NCI-H146 treated with DMSO at 0.1 percent for 48 hours (cell line): Measurements from ENCODE around the gene ZNF358.
"Not testable (repeated sequence)": the region's sequence is repeated elsewhere in the genome, so short reads cannot be mapped to it uniquely, and the experiment has no call there.

Experiments used
- DNase-seq: peaks from one replicate; lab custom pipeline; 2025; ENCODE audit not compliant: unreplicated experiment; lab: John Stamatoyannopoulos, UW

ZNF358 gene

DNA sequence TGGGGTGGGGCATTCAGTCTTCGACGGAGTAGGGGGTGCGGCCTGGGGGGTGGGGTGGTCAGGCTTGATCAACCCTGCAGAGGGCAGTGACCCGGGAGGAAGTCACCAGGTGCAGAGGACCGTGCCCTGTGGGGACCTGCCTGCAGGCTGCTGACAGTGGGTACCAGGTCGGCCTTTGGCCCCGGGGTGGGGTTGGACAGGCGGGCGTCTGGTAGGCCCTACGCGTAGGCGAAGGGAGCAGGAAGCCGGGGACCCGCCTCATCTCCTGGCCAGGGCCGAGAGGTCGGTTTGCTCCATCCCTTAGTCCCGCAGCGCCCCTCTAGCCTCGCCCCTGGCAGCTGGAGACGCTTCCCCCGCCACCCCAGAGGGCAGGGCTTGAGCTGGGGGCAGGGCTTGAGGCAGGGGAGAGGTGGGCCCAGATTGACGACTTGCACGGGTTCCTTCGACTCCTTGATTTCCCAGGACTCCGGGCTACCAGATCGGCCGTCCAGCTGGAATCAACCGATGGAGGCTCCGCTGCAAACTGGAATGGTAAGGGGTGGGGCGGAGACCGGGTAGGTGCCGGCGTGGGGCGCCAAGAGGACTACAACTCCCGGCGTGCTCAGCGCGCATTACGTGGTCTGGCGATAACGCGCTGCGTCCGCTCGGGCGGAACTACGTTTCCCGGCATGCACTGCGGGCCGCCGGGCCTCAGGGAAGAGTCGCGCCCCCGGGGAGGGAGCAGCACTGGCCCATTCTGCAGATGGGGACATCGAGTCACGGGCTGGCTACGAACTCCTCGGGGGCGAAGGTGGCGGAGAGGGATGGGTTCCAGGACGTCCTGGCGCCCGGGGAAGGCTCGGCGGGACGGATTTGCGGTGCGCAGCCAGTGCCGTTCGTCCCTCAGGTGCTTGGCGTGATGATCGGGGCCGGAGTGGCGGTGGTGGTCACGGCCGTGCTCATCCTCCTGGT lies 19.4 kb downstream of the ZNF358 start, which contains the start of gene PNPLA6:
Gene PNPLA6 (plus strand): TSS at position 671 of the 951 bp plus-strand sequence. CDS start 72 bp downstream, at position 743.
- DNase-seq, result peak; percentile 54

DNA sequence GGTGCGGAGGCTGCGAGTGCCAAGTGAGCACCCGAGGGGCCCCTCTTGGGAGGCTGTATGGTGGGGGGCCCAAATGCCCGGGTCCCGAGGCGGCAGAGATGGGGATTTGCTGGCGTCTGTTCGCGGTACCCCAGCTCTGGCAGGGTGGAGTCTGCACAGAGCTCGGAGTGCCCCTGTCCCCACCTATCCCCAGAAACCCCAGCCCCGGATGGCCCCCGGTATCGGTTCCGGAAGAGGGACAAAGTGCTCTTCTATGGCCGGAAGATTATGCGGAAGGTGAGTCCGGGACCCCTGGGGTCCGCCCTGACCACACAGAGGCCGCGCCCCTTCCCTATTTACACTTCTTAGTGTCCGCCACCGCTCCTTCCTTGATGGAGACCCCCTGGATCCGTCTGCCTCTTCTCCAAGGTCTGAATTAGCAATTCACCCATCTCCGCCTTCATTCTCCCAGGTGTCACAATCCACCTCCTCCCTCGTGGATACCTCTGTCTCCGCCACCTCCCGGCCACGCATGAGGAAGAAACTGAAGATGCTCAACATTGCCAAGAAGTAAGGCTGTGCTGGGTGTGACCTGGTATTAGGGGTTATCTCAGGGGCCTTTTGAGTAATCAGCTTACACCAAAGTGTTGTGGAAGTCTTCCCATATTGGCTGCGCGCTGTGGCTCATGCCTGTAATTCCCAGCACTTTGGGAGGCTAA lies 20.2 kb downstream of the ZNF358 start:
- DNase-seq, result no peak

DNA sequence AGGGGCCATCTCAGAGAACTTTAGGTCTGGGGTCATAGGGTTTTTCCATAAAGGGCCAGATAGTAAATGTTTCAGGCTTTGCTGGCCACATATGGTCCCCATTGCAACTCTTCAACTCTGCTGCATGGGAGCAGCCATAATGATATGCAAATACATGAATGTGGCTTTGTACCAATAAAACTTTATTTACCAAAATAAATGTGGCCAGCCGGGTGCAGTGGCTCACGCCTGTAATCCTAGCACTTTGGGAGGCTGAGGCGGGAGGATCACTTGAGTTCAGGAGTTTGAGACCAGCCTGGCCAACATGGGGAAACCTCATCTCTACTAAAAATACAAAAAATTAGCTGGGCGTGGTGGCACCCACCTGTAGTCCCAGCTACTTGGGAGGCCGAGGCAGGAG lies 23.1 kb downstream of the ZNF358 start:
- not testable (repeated sequence) for DNase-seq

DNA sequence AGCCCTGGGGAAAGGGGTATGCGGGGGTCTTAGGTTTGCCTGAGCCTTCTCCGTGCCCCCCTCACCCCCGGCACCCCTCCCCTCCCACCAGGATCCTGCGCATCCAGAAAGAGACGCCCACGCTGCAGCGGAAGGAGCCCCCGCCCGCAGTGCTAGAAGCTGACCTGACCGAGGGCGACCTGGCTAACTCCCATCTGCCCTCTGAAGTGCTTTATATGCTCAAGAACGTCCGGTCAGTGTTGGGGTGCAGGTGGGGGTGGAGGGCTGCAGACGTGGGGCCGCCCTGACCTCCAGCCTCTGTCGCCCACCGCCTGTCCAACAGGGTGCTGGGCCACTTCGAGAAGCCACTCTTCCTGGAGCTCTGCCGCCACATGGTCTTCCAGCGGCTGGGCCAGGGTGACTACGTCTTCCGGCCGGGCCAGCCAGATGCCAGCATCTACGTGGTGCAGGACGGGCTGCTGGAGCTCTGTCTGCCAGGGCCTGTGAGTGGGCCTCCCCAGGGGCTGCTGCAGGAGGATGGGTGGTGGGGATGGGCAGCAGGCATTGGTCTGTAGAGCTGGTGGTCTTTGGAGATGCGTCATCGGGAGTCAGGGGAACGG lies 24.0 kb downstream of the ZNF358 start:
- DNase-seq, result no peak

DNA sequence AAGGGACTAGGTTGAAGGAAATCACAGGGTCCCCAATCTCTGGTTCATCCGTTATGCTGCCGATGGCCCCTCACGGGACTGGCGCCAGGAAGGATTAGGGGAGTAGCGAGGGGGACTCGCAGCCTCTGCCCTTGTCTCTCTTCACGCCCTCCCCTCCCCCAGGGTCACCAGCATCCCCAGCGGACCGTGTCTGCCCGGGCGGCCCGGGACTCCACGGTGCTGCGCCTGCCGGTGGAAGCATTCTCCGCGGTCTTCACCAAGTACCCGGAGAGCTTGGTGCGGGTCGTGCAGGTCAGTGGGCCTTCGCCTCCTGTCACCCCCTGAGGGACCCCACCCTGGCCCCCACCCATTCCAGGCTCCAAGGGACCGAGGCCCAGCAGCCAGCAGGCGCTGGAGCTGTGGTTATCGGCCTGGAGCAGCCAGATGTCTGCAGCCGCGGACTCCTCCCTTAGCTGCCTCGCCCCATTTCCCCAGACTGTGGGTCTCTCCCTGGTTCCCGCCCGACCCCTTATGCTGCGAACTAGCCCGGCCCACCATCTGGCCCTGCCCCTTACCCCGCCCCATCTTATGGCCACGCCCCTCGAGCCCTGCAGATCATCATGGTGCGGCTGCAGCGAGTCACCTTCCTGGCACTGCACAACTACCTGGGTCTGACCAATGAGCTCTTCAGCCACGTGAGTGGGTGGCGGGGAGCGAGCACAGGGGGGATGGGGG lies 25.0 kb downstream of the ZNF358 start:
- no peak for DNase-seq

DNA sequence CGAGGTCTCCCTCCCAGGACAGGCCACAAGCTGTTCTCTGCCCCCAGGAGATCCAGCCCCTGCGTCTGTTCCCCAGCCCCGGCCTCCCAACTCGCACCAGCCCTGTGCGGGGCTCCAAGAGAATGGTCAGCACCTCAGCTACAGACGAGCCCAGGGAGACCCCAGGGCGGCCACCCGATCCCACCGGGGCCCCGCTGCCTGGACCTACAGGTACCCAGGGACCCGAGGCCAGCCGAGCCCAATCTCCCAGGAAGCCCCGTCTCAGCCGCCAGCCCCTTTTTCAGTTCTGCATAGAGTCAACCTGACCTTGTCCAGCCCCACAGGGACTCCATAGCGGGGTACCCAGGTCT lies 25.5 kb downstream of the ZNF358 start:
- DNase-seq, result no peak

DNA sequence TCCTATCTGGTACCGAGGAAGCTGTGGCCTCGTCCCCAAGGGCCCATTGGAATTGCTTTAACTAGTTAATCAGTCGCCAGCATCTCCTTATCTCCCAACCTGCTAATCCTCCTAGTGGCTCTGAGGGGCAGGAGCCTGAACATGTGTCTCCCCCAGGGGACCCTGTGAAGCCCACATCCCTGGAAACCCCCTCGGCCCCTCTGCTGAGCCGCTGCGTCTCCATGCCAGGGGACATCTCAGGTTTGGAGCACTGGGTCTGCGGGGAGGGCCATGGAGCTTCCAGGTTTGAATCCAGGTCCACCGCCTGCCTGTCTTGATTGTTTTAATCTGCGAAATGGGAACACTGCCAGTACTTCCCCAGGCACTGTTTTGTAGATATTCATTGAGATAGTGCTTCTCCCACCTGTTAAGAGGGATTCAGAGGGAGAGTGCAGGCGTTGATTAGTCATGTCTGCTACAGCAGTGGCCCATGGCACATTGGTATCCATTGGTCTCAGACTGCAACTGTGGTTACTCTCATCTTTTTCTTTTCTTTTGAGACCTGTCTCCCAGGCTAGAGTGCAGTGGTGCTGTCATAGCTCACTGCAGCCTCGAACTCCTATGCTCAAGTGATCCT lies 26.0 kb downstream of the ZNF358 start:
- DNase-seq, result no peak

DNA sequence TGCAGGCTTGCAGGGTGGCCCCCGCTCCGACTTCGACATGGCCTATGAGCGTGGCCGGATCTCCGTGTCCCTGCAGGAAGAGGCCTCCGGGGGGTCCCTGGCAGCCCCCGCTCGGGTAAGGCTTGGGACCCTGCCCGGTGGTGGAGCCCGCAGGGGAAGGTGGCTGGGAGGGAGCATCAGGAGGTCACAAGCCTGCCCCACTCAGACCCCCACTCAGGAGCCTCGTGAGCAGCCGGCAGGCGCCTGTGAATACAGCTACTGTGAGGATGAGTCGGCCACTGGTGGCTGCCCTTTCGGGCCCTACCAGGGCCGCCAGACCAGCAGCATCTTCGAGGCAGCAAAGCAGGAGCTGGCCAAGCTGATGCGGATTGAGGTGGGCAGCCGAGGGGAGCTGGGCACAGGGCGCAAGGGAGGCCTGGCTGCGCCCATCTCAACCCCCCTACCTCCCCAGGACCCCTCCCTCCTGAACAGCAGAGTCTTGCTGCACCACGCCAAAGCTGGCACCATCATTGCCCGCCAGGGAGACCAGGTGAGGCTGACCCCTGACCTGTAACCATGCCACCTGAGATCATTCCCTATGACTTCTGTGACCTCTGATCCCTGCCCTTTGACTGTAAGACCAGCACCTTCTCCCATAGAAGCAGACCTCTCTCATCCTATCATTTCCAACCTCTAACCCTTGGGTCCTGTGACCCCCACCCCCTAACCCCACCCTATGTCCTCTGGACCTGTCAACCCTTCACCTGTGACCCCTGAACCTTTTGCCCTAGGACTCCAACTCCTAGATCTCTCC lies 26.8 kb downstream of the ZNF358 start:
- DNase-seq, result no peak

DNA sequence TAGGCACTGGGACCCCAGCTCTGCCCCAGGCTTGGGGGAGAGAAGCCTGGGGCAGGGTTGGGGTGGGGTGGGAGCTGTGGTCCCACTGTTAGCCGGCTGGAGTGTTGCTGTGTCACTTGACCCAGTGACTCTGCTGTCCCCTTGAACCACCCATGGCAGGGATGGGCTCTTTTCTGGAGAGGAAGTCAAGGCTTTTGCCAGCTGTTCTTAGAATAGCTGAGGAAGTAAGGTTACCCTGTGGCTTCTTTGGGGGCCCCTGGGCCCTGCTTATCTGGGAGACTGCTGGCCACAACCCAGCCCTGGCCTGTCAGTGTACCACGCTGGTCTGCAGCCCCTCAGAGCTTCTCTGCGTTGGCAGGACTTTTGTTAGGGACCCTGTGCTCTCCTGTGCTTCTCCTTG lies 28.7 kb downstream of the ZNF358 start:
- no peak for DNase-seq

DNA sequence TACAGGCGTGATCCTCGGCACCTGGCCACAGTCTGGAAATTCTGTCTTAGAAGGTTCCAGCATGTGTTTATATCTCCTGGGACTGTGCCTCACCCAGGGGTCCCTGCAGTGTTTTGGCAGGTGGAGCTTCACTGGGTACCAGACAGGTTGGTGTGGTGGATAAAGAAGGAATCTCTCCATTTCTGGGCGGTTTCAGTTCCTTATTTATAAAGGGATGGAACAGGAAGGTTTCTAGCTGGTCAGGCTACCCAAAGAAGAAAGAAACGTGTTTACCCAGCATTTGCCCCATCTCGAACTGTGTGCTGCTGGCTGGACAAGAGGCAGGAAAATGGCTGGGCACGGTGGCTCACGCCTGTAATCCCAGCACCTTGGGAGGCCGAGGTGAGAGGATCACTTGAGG lies 29.4 kb downstream of the ZNF358 start:
- no peak for DNase-seq

DNA sequence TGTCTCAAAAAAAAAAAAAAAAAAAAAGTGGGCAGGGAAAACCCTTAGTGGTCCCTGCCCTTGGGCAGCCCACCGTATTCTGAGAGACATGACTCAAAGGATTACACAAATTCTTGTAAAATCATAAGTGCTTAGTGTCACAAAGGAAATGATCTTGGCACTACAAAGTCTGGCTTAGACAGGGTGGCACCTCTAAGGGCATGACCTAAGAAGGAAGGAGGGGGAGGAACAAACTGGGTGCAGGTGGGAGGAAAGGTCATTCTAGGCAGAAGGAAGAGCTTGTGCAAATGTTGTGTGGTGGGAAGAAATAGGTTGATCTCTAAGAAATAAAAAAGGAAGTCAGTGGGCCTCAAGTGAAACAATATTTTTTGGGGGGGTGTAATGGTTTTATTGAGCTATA lies 30.0 kb downstream of the ZNF358 start:
- no peak for DNase-seq

DNA sequence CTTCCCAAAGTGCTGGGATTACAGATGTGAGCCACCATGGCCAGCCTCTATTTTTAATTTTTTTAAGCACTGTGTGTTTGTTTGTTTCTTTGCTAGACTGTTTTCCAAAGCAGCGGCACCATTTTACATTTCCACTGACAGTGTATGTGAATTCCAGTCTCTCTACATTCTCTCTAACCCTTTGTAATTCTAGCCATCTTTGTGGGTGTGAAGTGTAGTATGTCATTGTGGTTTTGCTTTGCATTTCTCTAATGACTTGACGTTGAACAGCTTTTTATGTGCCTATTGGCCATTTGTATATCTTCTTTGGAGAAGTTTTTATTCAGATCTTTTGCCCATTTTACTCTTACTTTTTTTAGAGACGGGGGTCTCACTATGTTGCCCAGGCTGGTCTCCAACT lies 31.3 kb downstream of the ZNF358 start:
- DNase-seq, result no peak

DNA sequence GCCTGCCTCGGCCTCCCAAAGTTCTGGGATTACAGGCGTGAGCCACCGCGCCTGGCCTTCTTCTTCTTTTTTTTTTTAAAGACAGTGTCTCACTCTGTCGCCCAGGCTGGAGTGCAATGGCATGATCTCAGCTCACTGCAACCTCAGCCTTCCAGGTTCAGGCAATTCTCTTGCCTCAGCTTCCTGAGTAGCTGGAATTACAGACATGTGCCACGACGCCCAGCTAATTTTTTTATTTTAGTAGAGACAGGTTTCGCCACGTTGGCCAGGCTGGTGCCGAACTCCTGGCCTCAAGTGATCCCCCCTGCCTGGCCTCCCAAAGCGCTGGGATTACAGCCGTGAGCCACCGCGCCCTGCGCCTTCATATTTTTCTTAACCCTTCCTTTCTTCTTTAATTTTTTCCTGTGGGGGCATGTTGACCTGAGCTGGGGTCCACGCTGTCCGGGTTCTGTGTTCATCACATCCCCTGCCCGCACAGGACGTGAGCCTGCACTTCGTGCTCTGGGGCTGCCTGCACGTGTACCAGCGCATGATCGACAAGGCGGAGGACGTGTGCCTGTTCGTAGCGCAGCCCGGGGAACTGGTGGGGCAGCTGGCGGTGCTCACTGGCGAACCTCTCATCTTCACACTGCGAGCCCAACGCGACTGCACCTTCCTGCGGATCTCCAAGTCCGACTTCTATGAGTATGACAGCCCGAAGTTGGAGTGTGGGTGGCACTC lies 33.7 kb downstream of the ZNF358 start:
- DNase-seq, result no peak

DNA sequence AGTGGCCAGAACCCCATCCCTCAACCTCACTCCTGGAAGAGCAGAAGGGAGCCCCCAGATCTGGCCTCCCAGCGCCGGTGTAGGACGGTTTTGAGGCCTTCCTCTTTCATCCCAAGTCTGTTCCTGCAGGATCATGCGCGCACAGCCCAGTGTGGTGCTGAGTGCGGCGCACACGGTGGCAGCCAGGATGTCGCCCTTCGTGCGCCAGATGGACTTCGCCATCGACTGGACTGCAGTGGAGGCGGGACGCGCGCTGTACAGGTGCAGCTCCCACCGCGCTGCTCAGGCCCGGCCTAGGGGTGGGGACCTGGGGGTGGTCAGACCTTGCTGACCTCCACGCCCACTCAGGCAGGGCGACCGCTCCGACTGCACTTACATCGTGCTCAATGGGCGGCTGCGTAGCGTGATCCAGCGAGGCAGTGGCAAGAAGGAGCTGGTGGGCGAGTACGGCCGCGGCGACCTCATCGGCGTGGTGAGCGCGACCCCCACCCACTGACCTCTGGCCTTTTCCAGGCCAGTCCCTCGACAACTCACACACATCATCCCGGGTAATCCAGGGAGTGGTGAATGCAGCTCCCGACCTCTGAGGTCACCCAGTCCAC lies 34.4 kb downstream of the ZNF358 start:
- no peak for DNase-seq

DNA sequence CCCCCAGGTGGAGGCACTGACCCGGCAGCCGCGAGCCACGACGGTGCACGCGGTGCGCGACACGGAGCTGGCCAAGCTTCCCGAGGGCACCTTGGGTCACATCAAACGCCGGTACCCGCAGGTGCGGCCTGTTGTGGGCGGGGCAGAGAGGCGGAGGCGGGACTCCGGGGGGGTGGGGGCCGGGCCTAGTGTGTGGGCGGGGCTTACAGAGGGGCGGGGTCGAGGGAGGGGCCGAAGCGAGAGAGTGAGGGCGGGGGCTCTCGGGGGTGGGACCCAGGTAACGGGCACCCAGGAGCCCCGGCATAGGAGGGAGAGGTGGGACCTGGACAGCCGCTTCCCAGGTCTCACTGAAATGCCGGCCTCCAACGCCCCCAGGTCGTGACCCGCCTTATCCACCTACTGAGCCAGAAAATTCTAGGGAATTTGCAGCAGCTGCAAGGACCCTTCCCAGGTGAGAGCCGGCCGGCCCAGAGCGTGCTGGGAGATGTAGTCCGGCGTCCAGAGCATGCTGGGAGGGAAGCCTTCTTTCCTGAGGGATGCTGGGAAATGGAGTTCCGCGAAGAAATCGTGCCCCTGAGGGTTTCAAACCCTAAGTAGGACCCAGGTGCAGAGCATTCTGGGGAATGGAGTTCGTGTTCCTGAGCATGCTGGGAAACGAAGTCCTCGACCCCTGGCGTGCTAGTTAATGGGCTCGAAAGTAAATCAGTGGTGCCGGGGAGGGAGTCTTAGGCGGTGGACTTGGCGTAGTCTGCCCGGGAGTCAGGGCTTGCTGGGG lies 35.3 kb downstream of the ZNF358 start:
- DNase-seq, result peak; percentile 17

DNA sequence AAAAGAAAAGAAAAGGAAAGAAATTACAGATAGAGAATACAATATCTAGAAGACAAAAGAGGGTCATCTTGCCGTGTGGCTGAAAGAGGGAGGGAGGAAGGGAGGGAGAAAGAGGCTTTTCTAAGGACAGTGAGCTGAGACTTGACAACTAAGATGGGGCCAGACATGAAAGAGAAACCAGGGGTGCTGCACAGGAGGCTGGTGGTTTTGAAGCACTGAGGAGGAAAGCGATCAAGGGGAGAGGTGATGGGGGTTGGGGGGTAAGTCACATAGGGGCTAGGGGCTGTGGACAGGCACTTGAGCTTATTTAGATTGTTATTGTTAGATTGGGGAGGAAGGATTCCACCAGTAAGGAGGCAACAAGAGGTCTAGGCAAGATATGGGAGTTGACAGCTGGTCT lies 36.9 kb downstream of the ZNF358 start:
- no peak for DNase-seq

DNA sequence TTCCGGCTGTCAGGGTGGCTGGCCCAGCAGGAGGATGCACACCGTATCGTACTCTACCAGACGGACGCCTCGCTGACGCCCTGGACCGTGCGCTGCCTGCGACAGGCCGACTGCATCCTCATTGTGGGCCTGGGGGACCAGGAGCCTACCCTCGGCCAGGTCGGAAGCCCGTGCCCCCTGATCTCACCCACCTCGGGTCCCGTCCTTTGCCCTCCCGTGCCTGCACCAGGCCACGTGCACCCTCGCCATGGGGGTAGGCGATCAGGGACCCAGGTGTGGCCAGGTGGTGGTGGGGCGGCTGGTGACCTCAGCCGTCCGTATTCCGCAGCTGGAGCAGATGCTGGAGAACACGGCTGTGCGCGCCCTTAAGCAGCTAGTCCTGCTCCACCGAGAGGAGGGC lies 38.7 kb downstream of the ZNF358 start:
- DNase-seq, result no peak
